SK-N-SH (cell line): ENCODE results near the gene PRKG1. TPM values are rescaled to one million over a fixed set of nuclear protein-coding genes. Genes with fewer than 3 reads are reported as not detected.

Source experiments
- CTCF ChIA-PET: fragments of 300-600, 350-600 bp; formaldehyde crosslinking; extraction: SDS; loops from one replicate; lab custom pipeline; 2021; lab: Yijun Ruan, JAX
- POLR2A ChIA-PET: fragments of 350-600 bp; sonication (Branson Sonifier 250); formaldehyde crosslinking; extraction: SDS; loops from one replicate; lab custom pipeline; 2020; ENCODE audit warnings: antibody characterized with exemption, inconsistent platforms; lab: Yijun Ruan, JAX
- DNase-seq: peaks from one replicate; pipeline ENCODE4 v3.0.0; 2012
- H2AFZ ChIP-seq: fragments of 200-600 bp; sonication (generic); 2 replicates; pipeline ENCODE4 v1.8.1; 2016; ENCODE audit warnings: antibody characterized with exemption, mild to moderate bottlenecking, low read depth
- H3F3A ChIP-seq: fragments of 200-600 bp; sonication (generic); replicated peaks from 2 replicates; pipeline ENCODE3; 2016; ENCODE audit warnings: antibody characterized with exemption, mild to moderate bottlenecking; ENCODE audit not compliant: insufficient read depth
- H3K27ac ChIP-seq, 2 experiments: fragments of 200-500 bp in 1 of 2; fragments of 200-600 bp in 1 of 2; sonication (Bioruptor generic) in 1 of 2; sonication (generic), shearing (Covaris generic) in 1 of 2; 2 replicates each; pipeline versions ENCODE4 v1.5.1 to v1.6.1; 2014 to 2016; ENCODE audit warnings: low read depth in 2 of 2, inconsistent platforms in 1 of 2, low read length in 1 of 2, mild to moderate bottlenecking in 1 of 2, mixed read lengths in 1 of 2
- H3K27me3 ChIP-seq: fragments of 200-600 bp; sonication (generic), shearing (Covaris generic); 2 replicates; pipeline ENCODE4 v1.6.1; 2016; ENCODE audit warnings: mixed run types; ENCODE audit not compliant: insufficient read depth
- H3K36me3 ChIP-seq, 2 experiments: fragments of 200-500 bp in 1 of 2; fragments of 200-600 bp in 1 of 2; sonication (Bioruptor generic) in 1 of 2; sonication (generic) in 1 of 2; replicated peaks in 1 of 2; 2 replicates each; pipeline versions ENCODE3 to v1.5.1; 2014 to 2016; ENCODE audit warnings: low read length in 1 of 2, mild to moderate bottlenecking in 1 of 2; ENCODE audit not compliant: insufficient read depth in 2 of 2, control insufficient read depth in 1 of 2
- H3K4me1 ChIP-seq, 2 experiments: fragments of 200-500 bp in 1 of 2; fragments of 200-600 bp in 1 of 2; sonication (Bioruptor generic) in 1 of 2; sonication (generic), shearing (Covaris generic) in 1 of 2; 2 replicates each; pipeline versions ENCODE4 v1.5.1 to v1.6.1; 2014 to 2016; ENCODE audit warnings: low read depth in 1 of 2, low read length in 1 of 2, mixed run types in 1 of 2; ENCODE audit not compliant: insufficient read depth in 2 of 2, control insufficient read depth in 1 of 2
- H3K4me2 ChIP-seq: fragments of 200-600 bp; sonication (generic), shearing (Covaris generic); 2 replicates; pipeline ENCODE4 v1.6.1; 2017; ENCODE audit warnings: mixed run types
- H3K4me3 ChIP-seq, 2 experiments: fragments of 200-500 bp in 1 of 2; fragments of 200-600 bp in 1 of 2; sonication (Bioruptor generic) in 1 of 2; sonication (generic), shearing (Covaris generic) in 1 of 2; 2 replicates each; pipeline versions ENCODE4 v1.5.1 to v1.8.1; 2014 to 2016; ENCODE audit warnings: low read depth in 2 of 2, inconsistent platforms in 1 of 2, low read length in 1 of 2, mild to moderate bottlenecking in 1 of 2, mixed read lengths in 1 of 2, moderate library complexity in 1 of 2
- H3K79me2 ChIP-seq: fragments of 200-600 bp; sonication (generic); 2 replicates; pipeline ENCODE4 v1.8.1; 2017; ENCODE audit warnings: mild to moderate bottlenecking; ENCODE audit not compliant: insufficient read depth
- H3K9ac ChIP-seq: fragments of 200-600 bp; sonication (generic); 2 replicates; pipeline ENCODE4 v1.6.1; 2017; ENCODE audit warnings: mixed run types
- H3K9me2 ChIP-seq: fragments of 200-600 bp; sonication (generic); 2 replicates; pipeline ENCODE4 v1.6.1; 2017; ENCODE audit warnings: mixed run types
- H3K9me3 ChIP-seq: fragments of 200-600 bp; sonication (generic); 2 replicates; pipeline ENCODE4 v1.6.1; 2017; ENCODE audit warnings: mixed run types, mild to moderate bottlenecking, moderate library complexity
- H4K20me1 ChIP-seq: fragments of 200-600 bp; sonication (generic); 2 replicates; pipeline ENCODE4 v1.6.1; 2017; ENCODE audit warnings: mild to moderate bottlenecking, mixed run types; ENCODE audit not compliant: insufficient read depth
- CHD2 ChIP-seq: fragments of 150-350 bp; IDR thresholded peaks from 2 replicates; pipeline ENCODE4 v1.6.1; 2018; ENCODE audit warnings: low read length; ENCODE audit not compliant: partially characterized antibody
- ELF1 ChIP-seq: IDR thresholded peaks from 2 replicates; pipeline ENCODE4 v1.4.0; 2012
- EP300 ChIP-seq, 2 experiments: IDR thresholded peaks; 2 replicates each; pipeline versions ENCODE4 v1.4.0 to v1.6.1; 2012; ENCODE audit warnings: borderline replicate concordance in 1 of 2, low read depth in 1 of 2, low read length in 1 of 2
- FOSL2 ChIP-seq: IDR thresholded peaks from 2 replicates; pipeline ENCODE4 v1.4.0; 2012; ENCODE audit warnings: low read depth, mild to moderate bottlenecking, moderate library complexity, borderline replicate concordance
- FOXJ3 ChIP-seq: sonication (generic); formaldehyde crosslinking; IDR thresholded peaks from 2 replicates; pipeline ENCODE4 v1.5.1; 2020; ENCODE audit warnings: mild to moderate bottlenecking, missing genetic modification reagents
- RFX5 ChIP-seq: IDR thresholded peaks from 2 replicates; pipeline ENCODE4 v1.6.1; 2012; ENCODE audit warnings: mild to moderate bottlenecking, improper control_type of control experiment, low read length
- RXRA ChIP-seq: IDR thresholded peaks from 2 replicates; pipeline ENCODE4 v1.4.0; 2012; ENCODE audit warnings: low read depth, mild to moderate bottlenecking, borderline replicate concordance
- WGBS: methylation state at CpG from one replicate; pipeline ENCODE4 v1.1.6; 2017; ENCODE audit warnings: low lambda C conversion rate; 5-methylcytosine and 5-hydroxymethylcytosine counted together
- polyA plus RNA-seq, 3 experiments: library from polyadenylated mRNA; depleted of rRNA; stranded (reverse); fragments of >200 nt; gene quantifications; 2 replicates each; pipeline ENCODE4 v1.2.3, GENCODE V29; 2012
- TF ChIP-seq, protein P1 (sequence below): fragments of 150-350 bp; IDR thresholded peaks from 2 replicates; pipeline ENCODE4 v1.6.1; 2016; ENCODE audit warnings: mild to moderate bottlenecking, low read depth, low read length
- TF ChIP-seq, protein P2 (sequence below): IDR thresholded peaks from 2 replicates; pipeline ENCODE4 v1.4.0; 2012; ENCODE audit warnings: low read depth
- TF ChIP-seq, protein P3 (sequence below): fragments of 200-600 bp; sonication (generic); IDR thresholded peaks from 2 replicates; pipeline ENCODE4 v1.6.1; 2017; ENCODE audit warnings: antibody characterized with exemption, mild to moderate bottlenecking, moderate library complexity

PRKG1 gene
- polyA plus RNA-seq, 1 of the 3 experiments (the other 2 are of a cell fraction): 4.1 TPM

DNA sequence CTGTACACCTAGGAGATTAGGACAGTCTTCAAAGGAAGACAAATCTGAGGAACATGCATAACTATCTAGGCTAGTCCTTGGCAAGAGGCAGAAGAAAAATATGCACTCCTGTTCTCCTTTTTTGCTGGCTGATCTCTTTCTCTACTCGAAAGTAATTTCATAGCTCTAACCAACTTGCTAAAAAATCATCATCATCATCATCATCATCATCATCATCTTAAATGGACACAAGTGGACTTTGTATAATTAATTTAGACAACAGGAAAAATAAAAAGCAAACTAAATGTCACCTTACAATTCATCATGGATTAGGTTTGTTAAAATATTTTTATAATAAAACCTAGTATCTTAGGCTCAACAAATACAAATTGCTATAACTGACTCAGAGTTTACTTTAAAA is 1192.6 kb downstream of the PRKG1 start (continued):
- TF ChIP-seq, protein P1, sequence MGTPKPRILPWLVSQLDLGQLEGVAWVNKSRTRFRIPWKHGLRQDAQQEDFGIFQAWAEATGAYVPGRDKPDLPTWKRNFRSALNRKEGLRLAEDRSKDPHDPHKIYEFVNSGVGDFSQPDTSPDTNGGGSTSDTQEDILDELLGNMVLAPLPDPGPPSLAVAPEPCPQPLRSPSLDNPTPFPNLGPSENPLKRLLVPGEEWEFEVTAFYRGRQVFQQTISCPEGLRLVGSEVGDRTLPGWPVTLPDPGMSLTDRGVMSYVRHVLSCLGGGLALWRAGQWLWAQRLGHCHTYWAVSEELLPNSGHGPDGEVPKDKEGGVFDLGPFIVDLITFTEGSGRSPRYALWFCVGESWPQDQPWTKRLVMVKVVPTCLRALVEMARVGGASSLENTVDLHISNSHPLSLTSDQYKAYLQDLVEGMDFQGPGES: no peak
- no peak for TF ChIP-seq RFX5

DNA sequence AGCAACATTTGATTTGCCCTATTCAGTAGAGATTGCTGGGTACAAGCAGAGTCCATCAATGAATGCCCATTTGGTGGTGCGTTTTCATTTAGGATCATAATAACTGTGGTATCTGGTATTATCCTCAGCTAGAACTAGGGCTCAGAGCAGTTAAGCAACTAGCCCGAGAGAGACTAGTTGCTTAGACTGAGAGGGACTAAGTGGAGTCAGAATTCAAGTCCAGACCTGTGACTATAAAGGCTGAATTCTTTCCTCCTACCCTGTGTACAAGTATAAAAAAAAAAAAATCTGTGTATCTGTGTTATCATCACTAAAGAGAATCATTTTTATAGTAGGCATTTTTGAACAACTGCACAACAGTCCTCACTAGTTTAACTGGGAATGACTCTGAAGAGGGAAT is 1194.5 kb downstream of the PRKG1 start:
- CTCF ChIA-PET: interaction anchor here (0.8 kb wide), 1 partner anchor 11 kb away, joined by 3 read pairs; no protein-coding TSS in a partner anchor
- POLR2A ChIA-PET: no interaction called here

DNA sequence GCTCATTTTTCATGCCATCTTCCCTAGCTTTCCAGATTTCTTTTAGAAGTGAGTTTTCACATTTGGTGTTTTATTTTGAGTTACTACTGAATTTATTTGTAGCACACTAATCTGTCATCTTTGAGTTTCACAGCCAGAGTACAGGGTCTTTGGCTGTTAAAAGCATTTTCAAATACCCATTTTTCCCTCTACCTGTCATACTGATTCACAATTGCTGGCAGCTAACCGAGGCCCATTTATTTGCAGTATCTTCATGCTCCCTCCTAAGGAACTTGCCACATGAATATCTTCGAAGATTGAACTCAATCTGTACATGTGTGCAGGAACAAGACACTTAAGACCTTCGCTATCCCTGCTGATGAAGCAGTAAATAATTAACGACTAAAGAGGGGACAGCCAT is 1194.9 kb downstream of the PRKG1 start:
- no peak for DNase-seq
- no peak overlapping the region for H3K4me2 ChIP-seq
- no peak overlapping the region for H3K9ac ChIP-seq
- no peaks in the 10 kb centered on the region for H3K27me3 ChIP-seq
- H3K79me2 ChIP-seq: no peaks in the 10 kb centered on the region
- H3K9me2 ChIP-seq: no peaks in the 10 kb centered on the region
- TF ChIP-seq RXRA: no peak
- no peaks in the 10 kb centered on the region for H3K36me3 ChIP-seq
- H2AFZ ChIP-seq: no peak overlapping the region
- ChIA-PET CTCF (interaction anchor here (0.8 kb wide), 1 partner anchor 12 kb away, joined by 3 read pairs; no protein-coding TSS in a partner anchor), POLR2A (no interaction called here)
- H3K9me3 ChIP-seq: no peaks in the 10 kb centered on the region
- H3K4me3 ChIP-seq: no peak overlapping the region
- no peak overlapping the region for H3K27ac ChIP-seq
- H4K20me1 ChIP-seq: no peaks in the 10 kb centered on the region
- no peaks in the 10 kb centered on the region for H3K4me1 ChIP-seq
- H3F3A ChIP-seq: no peaks in the 10 kb centered on the region
- 71% methylated on average over 4 of the region's 4 CpGs for WGBS

More for the DNA sequence above, 1194.5 kb downstream of the PRKG1 start:
- 76% methylated on average over 2 of the region's 2 CpGs for WGBS
- H3K4me3 ChIP-seq: no peak overlapping the region
- DNase-seq: no peak
- no peaks in the 10 kb centered on the region for H3F3A ChIP-seq
- H3K9me2 ChIP-seq: no peaks in the 10 kb centered on the region
- no peak overlapping the region for H3K27ac ChIP-seq
- H3K4me1 ChIP-seq: no peaks in the 10 kb centered on the region
- no peak overlapping the region for H3K4me2 ChIP-seq
- no peaks in the 10 kb centered on the region for H3K36me3 ChIP-seq
- H3K9ac ChIP-seq: no peak overlapping the region
- H3K79me2 ChIP-seq: no peaks in the 10 kb centered on the region
- H3K9me3 ChIP-seq: no peaks in the 10 kb centered on the region
- no peak overlapping the region for H2AFZ ChIP-seq
- no peaks in the 10 kb centered on the region for H3K27me3 ChIP-seq
- TF ChIP-seq ELF1 (no peak), RXRA (no peak)
- TF ChIP-seq, protein P2, sequence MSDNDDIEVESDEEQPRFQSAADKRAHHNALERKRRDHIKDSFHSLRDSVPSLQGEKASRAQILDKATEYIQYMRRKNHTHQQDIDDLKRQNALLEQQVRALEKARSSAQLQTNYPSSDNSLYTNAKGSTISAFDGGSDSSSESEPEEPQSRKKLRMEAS: no peak
- no peaks in the 10 kb centered on the region for H4K20me1 ChIP-seq

DNA sequence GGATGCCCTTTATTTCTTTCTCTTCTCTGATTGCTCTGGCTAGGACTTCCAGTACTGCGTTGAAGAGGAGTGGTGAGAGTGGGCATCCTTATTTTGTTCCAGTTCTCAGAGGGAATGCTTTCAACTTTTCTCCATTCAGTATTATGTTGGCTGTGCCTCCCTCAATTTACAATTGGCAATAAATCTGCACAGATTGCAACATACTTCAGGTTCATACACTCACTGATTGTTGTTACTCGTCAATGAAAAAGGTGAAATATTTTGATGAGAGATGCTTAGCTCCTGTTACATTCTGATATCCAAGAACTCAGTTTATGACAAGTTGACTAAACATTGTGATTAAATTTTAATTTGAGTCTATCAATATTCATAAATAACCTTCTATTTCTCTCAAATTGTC is 1201.9 kb downstream of the PRKG1 start:
- H4K20me1 ChIP-seq: no peaks in the 10 kb centered on the region
- no peak for DNase-seq
- no peak overlapping the region for H3K27ac ChIP-seq
- H3K36me3 ChIP-seq: no peaks in the 10 kb centered on the region
- no peak overlapping the region for H3K4me3 ChIP-seq
- 78% methylated on average over 2 of the region's 2 CpGs for WGBS
- no peak overlapping the region for H2AFZ ChIP-seq
- TF ChIP-seq, protein P3, sequence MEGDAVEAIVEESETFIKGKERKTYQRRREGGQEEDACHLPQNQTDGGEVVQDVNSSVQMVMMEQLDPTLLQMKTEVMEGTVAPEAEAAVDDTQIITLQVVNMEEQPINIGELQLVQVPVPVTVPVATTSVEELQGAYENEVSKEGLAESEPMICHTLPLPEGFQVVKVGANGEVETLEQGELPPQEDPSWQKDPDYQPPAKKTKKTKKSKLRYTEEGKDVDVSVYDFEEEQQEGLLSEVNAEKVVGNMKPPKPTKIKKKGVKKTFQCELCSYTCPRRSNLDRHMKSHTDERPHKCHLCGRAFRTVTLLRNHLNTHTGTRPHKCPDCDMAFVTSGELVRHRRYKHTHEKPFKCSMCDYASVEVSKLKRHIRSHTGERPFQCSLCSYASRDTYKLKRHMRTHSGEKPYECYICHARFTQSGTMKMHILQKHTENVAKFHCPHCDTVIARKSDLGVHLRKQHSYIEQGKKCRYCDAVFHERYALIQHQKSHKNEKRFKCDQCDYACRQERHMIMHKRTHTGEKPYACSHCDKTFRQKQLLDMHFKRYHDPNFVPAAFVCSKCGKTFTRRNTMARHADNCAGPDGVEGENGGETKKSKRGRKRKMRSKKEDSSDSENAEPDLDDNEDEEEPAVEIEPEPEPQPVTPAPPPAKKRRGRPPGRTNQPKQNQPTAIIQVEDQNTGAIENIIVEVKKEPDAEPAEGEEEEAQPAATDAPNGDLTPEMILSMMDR: no peak
- TF ChIP-seq EP300 (IDR thresholded peaks at IDR 0.05; ENCODE audit: borderline replicate concordance in 1 of 2, low read depth in 1 of 2, low read length in 1 of 2) (no peak), RFX5 (no peak), FOSL2 (no peak), FOXJ3 (CRISPR knock-in tag) (no peak), ELF1 (no peak), CHD2 (no peak)
- TF ChIP-seq, protein P1: no peak
- no peaks in the 10 kb centered on the region for H3K9me3 ChIP-seq
- H3K79me2 ChIP-seq: no peaks in the 10 kb centered on the region
- H3K4me2 ChIP-seq: no peak overlapping the region
- H3K9me2 ChIP-seq: no peaks in the 10 kb centered on the region
- no peaks in the 10 kb centered on the region for H3K4me1 ChIP-seq
- no peaks in the 10 kb centered on the region for H3F3A ChIP-seq
- POLR2A ChIA-PET: no interaction called here
- no peak overlapping the region for H3K9ac ChIP-seq
- no peaks in the 10 kb centered on the region for H3K27me3 ChIP-seq
- CTCF ChIA-PET: interaction anchor here (0.6 to 1.4 kb wide), 2 partner anchors 32 to 888 kb away, joined by 3 read pairs; no protein-coding TSS in a partner anchor
